ENCODE results near the gene SCN1A.
"Not testable (repeated sequence)": the region's sequence is repeated elsewhere in the genome, so short reads cannot be mapped to it uniquely, and the experiment has no call there.

Gene SCN1A

GRCh38 chr2:166134252-166135151 is 6.7 kb upstream of the SCN1A start:
- no peak for DNase-seq

GRCh38 chr2:166133653-166134052 is 5.8 kb upstream of the SCN1A start:
- no peak for DNase-seq

GRCh38 chr2:166128156-166128505 is 311 bp upstream of the SCN1A start:
- no peak for DNase-seq

GRCh38 chr2:166126007-166126639 is 1.7 kb downstream of the SCN1A start:
- DNase-seq = no peak

- DNase-seq = no peak
Measured at GRCh38 chr2:166125557-166125956, 2.3 kb downstream of the SCN1A start.

GRCh38 chr2:166118180-166118579 is 9.6 kb downstream of the SCN1A start:
- no peak for DNase-seq

- DNase-seq = no peak
Measured at GRCh38 chr2:166117491-166117890, 10.3 kb downstream of the SCN1A start.

- DNase-seq = no peak
Measured at GRCh38 chr2:166115589-166115988, 12.2 kb downstream of the SCN1A start.

GRCh38 chr2:166112193-166112605 is 15.6 kb downstream of the SCN1A start:
- no peak for DNase-seq

GRCh38 chr2:166106431-166107015 is 21.3 kb downstream of the SCN1A start:
- DNase-seq = peak; percentile 9

- DNase-seq = no peak
Measured at GRCh38 chr2:166104773-166105172, 23.0 kb downstream of the SCN1A start.

- DNase-seq = no peak
Measured at GRCh38 chr2:166104084-166104483, 23.7 kb downstream of the SCN1A start.

- DNase-seq = not testable (repeated sequence)
Measured at GRCh38 chr2:166103277-166103676, 24.5 kb downstream of the SCN1A start.

- DNase-seq = no peak
Measured at GRCh38 chr2:166094325-166094724, 33.5 kb downstream of the SCN1A start.

- DNase-seq = no peak
Measured at GRCh38 chr2:166092889-166093288, 34.9 kb downstream of the SCN1A start.

- no peak for DNase-seq
Measured at GRCh38 chr2:166091439-166091838, 36.4 kb downstream of the SCN1A start.

- no peak for DNase-seq
Measured at GRCh38 chr2:166090908-166091307, 36.9 kb downstream of the SCN1A start.

- DNase-seq = no peak
Measured at GRCh38 chr2:166090346-166090745, 37.5 kb downstream of the SCN1A start.

- DNase-seq = no peak
Measured at GRCh38 chr2:166088634-166089033, 39.2 kb downstream of the SCN1A start.

- DNase-seq = no peak
Measured at GRCh38 chr2:166084301-166084700, 43.5 kb downstream of the SCN1A start.

- DNase-seq = no peak
Measured at GRCh38 chr2:166082736-166083135, 45.1 kb downstream of the SCN1A start.

- no peak for DNase-seq
Measured at GRCh38 chr2:166081852-166082251, 46.0 kb downstream of the SCN1A start.

GRCh38 chr2:166081131-166081632 is 46.6 kb downstream of the SCN1A start:
- DNase-seq = peak; percentile 24

- peak; percentile 38 for DNase-seq
Measured at GRCh38 chr2:166074430-166074829, 53.4 kb downstream of the SCN1A start.
